IPS-20b (cell line): ENCODE results near the gene TRPC6.
"Not testable (repeated sequence)": the region's sequence is repeated elsewhere in the genome, so short reads cannot be mapped to it uniquely, and the experiment has no call there.

Experiments used
- H3K27ac ChIP-seq: one replicate; pipeline ENCODE4 v1.5.1; 2013; ENCODE audit warnings: low read length
- H3K27me3 ChIP-seq: 2 replicates; pipeline ENCODE4 v1.6.1; 2013; ENCODE audit warnings: mild to moderate bottlenecking, low read length, inconsistent platforms; ENCODE audit not compliant: insufficient read depth
- H3K36me3 ChIP-seq: 2 replicates; pipeline ENCODE4 v1.6.1; 2013; ENCODE audit warnings: low read depth, mild to moderate bottlenecking, inconsistent platforms, low read length, moderate library complexity; ENCODE audit not compliant: insufficient read depth
- H3K4me1 ChIP-seq: 2 replicates; pipeline ENCODE4 v1.6.1; 2013; ENCODE audit warnings: mild to moderate bottlenecking, control low read depth, inconsistent platforms, low read length, moderate library complexity; ENCODE audit not compliant: insufficient read depth
- H3K4me3 ChIP-seq: 2 replicates; pipeline ENCODE4 v1.5.1; 2013; ENCODE audit warnings: mild to moderate bottlenecking, low read length, inconsistent platforms
- H3K9ac ChIP-seq: 2 replicates; pipeline ENCODE4 v1.6.1; 2013; ENCODE audit warnings: low read depth, mild to moderate bottlenecking, inconsistent platforms, low read length, moderate library complexity
- H3K9me3 ChIP-seq: 2 replicates; pipeline ENCODE4 v1.6.1; 2013; ENCODE audit warnings: mild to moderate bottlenecking, low read depth, low read length, inconsistent platforms; ENCODE audit not compliant: insufficient read depth

TRPC6 gene

DNA sequence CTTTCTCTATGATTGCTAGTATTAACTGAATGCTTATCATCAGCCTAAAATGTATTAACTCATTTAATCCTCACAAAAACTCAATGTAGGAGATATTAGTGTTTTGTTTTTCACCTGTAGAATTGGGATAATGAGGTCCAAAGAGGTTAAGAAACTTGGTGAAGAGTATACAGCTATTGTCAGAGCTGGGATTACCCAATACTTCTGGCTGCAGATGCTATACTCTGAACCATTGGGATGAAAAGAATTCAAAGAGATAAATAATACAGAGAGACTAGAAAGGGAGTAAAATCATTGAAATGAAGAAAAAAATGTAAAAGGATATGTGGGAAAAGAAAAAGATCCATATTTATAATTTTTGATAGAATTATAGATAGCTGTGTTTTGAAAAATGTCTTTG is 137.1 kb downstream of the TRPC6 start:
- no peaks in the 10 kb centered on the region for H3K4me1 ChIP-seq
- H3K9me3 ChIP-seq, result no peaks in the 10 kb centered on the region
- no peak overlapping the region for H3K4me3 ChIP-seq
- H3K27ac ChIP-seq, result no peak overlapping the region
- no peak overlapping the region for H3K9ac ChIP-seq
- no peaks in the 10 kb centered on the region for H3K36me3 ChIP-seq
- no peaks in the 10 kb centered on the region for H3K27me3 ChIP-seq

GRCh38 chr11:101446238-101446637 is 137.6 kb downstream of the TRPC6 start:
- H3K4me3 ChIP-seq, result no peak overlapping the region
- no peaks in the 10 kb centered on the region for H3K4me1 ChIP-seq
- H3K36me3 ChIP-seq, result no peaks in the 10 kb centered on the region
- H3K27me3 ChIP-seq, result no peaks in the 10 kb centered on the region
- H3K27ac ChIP-seq, result no peak overlapping the region
- no peaks in the 10 kb centered on the region for H3K9me3 ChIP-seq
- no peak overlapping the region for H3K9ac ChIP-seq

DNA sequence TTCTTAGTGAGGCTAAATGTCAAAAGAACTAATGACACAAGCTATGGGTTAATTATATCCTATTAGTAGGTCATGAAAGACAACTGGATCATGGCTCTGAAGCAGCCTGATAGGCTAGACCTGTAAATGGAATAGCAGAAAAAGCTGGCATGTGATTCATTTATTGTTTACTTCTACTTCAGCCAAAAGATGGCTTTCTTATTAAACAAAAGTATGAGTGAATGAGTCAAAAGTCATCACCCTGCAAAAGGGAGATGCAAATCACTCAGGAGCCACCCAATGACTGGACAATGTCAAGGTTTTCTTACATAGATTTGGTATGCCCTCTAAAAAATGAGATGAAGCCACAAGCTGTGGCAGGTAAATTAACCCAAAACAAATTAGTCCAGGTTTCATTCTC is 138.0 kb downstream of the TRPC6 start:
- Histone ChIP-seq H3K4me1 (no peaks in the 10 kb centered on the region), H3K4me3 (no peak overlapping the region), H3K9me3 (no peaks in the 10 kb centered on the region), H3K27ac (no peak overlapping the region), H3K36me3 (no peaks in the 10 kb centered on the region), H3K9ac (no peak overlapping the region), H3K27me3 (no peaks in the 10 kb centered on the region)

DNA sequence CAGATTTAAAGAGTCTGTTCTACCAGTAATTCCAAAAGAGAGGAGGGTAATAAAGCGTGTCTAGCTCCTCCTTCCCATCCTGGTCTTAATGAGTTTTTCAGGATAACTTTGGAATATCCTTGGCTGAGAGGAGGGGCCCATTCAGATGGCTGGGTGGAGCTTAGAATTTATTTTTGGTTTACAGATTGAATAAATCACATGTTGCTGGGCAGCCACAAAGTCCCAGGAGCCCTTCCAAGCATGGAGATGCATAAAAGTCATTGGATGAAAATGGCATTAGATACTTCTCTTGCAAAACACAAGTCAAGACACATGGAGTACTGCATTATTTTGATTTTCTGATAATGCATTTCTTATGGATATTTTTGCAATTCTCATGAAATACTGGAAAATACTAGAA is 139.0 kb downstream of the TRPC6 start:
- no peaks in the 10 kb centered on the region for H3K4me1 ChIP-seq
- no peaks in the 10 kb centered on the region for H3K9me3 ChIP-seq
- no peak overlapping the region for H3K4me3 ChIP-seq
- H3K9ac ChIP-seq, result no peak overlapping the region
- H3K36me3 ChIP-seq, result no peaks in the 10 kb centered on the region
- H3K27ac ChIP-seq, result no peak overlapping the region
- H3K27me3 ChIP-seq, result no peaks in the 10 kb centered on the region

- H3K36me3 ChIP-seq, result no peaks in the 10 kb centered on the region
- no peak overlapping the region for H3K9ac ChIP-seq
- H3K4me3 ChIP-seq, result no peak overlapping the region
- H3K27me3 ChIP-seq, result no peaks in the 10 kb centered on the region
- no peaks in the 10 kb centered on the region for H3K4me1 ChIP-seq
- no peaks in the 10 kb centered on the region for H3K9me3 ChIP-seq
- H3K27ac ChIP-seq, result no peak overlapping the region
Observed at GRCh38 chr11:101444164-101444563, 139.6 kb downstream of the TRPC6 start.

DNA sequence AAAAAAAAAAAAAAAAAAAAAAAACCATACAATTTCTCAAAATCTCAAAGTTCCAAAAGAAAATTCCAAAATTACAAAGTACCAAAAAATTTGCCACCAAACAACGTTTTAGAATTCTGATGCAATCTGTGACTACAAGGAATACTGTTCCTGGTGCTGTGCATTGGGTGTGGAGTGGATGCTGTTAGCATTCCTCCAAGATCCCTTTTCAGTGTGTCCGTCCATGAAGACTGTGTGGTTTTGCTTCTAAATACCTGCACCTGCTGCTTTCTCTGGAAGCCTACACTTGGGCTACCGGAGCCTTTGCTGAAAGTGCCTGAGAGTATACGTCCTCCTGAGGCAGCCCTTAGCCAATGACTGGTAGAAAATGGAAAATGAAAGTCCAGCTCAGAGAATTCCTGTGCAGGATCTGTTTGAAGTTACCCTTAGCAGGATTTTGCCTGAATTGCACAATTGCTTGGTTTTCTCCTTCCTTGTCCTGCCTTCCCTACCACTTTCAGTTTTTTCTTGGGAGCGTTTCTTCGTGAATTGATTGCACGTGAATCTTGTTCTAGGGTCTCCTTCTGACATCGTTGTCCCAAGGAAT is 140.8 kb downstream of the TRPC6 start:
- no peaks in the 10 kb centered on the region for H3K4me1 ChIP-seq
- no peaks in the 10 kb centered on the region for H3K27me3 ChIP-seq
- no peak overlapping the region for H3K27ac ChIP-seq
- H3K4me3 ChIP-seq, result no peak overlapping the region
- H3K9ac ChIP-seq, result no peak overlapping the region
- H3K36me3 ChIP-seq, result no peaks in the 10 kb centered on the region
- no peaks in the 10 kb centered on the region for H3K9me3 ChIP-seq

GRCh38 chr11:101442171-101442570 is 141.6 kb downstream of the TRPC6 start:
- Histone ChIP-seq H3K9me3 (no peaks in the 10 kb centered on the region), H3K4me3 (no peak overlapping the region), H3K4me1 (no peaks in the 10 kb centered on the region), H3K36me3 (no peaks in the 10 kb centered on the region), H3K9ac (no peak overlapping the region), H3K27me3 (no peaks in the 10 kb centered on the region), H3K27ac (no peak overlapping the region)

DNA sequence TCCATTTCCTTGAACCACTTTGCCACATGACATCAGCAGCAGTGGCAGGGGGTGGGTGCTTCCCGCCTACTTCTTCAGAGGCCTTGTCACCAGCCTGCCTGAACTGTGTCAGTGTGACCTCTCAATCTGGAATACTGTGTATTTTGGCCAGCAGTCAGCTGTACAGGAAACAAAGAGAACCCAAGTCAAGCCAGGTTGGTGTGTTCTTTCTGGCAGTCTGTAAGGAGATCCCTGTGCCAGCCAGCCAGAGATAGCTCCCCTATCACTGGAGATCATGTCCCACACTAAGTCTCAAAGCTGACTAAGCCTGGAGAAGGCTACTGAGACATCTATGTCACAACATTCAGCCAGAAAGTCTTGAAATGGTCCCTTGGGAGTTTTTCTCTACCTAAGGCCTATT is 142.1 kb downstream of the TRPC6 start:
- H3K27ac ChIP-seq, result no peak overlapping the region
- H3K4me3 ChIP-seq, result no peak overlapping the region
- no peak overlapping the region for H3K9ac ChIP-seq

DNA sequence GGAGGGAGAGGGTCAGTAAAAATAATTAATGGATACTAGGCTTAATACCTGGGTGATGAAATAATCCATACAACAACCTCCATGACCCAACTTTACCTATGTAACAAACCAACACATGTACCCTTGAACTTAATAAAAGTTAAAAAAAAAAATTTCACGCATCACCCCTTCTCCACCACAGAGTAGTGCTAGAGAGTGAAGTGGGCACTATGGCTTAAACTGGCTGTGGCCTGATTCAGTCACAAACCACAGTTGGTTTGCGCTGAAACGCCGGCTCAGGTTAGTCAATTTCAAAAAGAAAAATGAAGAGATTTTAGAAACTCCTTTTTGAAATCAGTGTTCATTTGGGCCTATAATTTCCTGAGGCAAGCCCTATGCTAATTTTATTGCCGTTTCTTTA is 144.3 kb downstream of the TRPC6 start:
- Histone ChIP-seq H3K36me3 (no peaks in the 10 kb centered on the region), H3K4me3 (no peak overlapping the region), H3K27ac (no peak overlapping the region), H3K9ac (no peak overlapping the region), H3K27me3 (no peaks in the 10 kb centered on the region), H3K9me3 (no peaks in the 10 kb centered on the region), H3K4me1 (no peaks in the 10 kb centered on the region)

More for the DNA sequence above, 142.1 kb downstream of the TRPC6 start:
- no peaks in the 10 kb centered on the region for H3K27me3 ChIP-seq
- no peaks in the 10 kb centered on the region for H3K4me1 ChIP-seq
- H3K36me3 ChIP-seq, result no peaks in the 10 kb centered on the region
- H3K9me3 ChIP-seq, result no peaks in the 10 kb centered on the region

DNA sequence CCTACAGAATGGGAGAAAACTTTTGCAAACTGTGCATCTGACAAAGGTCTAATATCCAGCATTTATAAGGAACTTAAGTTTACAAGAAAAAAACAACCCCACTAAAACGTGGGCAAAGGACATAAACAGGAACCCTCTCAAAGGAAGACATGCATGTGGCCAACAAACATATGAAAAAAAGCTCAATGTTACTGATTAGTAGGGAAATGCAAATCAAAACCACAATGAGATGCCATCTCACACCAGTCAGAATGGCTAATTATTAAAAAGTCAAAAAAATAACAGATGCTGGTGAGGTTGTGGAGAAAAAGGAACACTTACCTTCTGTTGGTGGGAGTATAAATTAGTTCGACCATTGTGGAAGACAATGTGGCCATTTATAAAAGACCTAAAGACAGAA is 145.1 kb downstream of the TRPC6 start:
- H3K27ac ChIP-seq, H3K27me3 ChIP-seq, H3K36me3 ChIP-seq, H3K4me1 ChIP-seq, H3K4me3 ChIP-seq, H3K9me3 ChIP-seq, H3K9ac ChIP-seq: not testable (repeated sequence)

- Histone ChIP-seq H3K4me1 (no peaks in the 10 kb centered on the region), H3K9ac (no peak overlapping the region), H3K27ac (no peak overlapping the region), H3K9me3 (no peaks in the 10 kb centered on the region), H3K36me3 (no peaks in the 10 kb centered on the region), H3K27me3 (no peaks in the 10 kb centered on the region), H3K4me3 (no peak overlapping the region)
Observed at GRCh38 chr11:101438126-101438525, 145.7 kb downstream of the TRPC6 start.

DNA sequence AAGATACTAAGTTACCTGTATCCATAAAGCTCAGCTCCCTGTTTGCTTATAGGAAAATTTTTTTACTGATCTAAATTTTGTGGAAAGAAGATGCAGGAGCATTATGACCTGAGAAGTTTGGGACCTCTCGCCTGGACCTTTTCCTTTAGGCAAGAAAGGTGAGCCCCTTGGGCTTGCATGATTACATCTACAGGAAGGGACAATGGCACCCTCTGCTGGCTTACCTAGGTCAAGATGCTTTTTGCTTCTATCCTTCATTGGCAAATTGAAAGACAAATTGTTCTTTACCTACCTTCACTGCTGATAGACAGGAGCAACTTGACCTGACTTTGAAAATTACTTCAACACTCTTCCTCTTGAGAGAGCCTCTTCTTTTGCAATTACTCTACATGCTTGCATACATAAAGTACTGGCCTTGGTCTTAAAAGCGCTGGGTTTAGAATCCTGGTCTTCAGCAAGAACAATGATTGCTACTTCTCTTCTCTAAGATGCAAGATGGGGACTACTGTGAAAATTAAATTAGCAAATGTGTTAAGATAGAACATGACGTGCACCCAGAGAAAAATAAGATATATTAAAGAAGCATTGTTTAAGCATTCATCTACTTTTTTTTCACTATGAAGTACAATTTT is 147.2 kb downstream of the TRPC6 start:
- H3K27ac ChIP-seq, result no peak overlapping the region
- no peaks in the 10 kb centered on the region for H3K36me3 ChIP-seq
- H3K9ac ChIP-seq, result no peak overlapping the region
- no peaks in the 10 kb centered on the region for H3K4me1 ChIP-seq
- H3K9me3 ChIP-seq, result no peaks in the 10 kb centered on the region
- H3K4me3 ChIP-seq, result no peak overlapping the region
- H3K27me3 ChIP-seq, result no peaks in the 10 kb centered on the region
